Aorta (tissue), 5 donors: ENCODE measurements around the gene AP3B1. TPM values are rescaled to one million over a fixed set of nuclear protein-coding genes. Genes with fewer than 3 reads are reported as not detected.

Experiments
- ATAC-seq: fragments of 200-7000 bp; cut with Tn5 transposase; one replicate; pipeline ENCODE4 v1.9.1; 2022; ENCODE audit warnings: moderate library complexity; ENCODE audit not compliant: low FRiP score
- DNase-seq, 2 donors: peaks; one replicate each; pipeline ENCODE4 v3.0.0-alpha.2; 2020
- H3K27ac ChIP-seq, 2 donors: one replicate each; pipeline ENCODE4 v1.5.1; 2013; ENCODE audit warnings: low read length in 2 of 2, mild to moderate bottlenecking in 2 of 2, moderate library complexity in 2 of 2, control low read depth in 1 of 2, inconsistent platforms in 1 of 2, low read depth in 1 of 2
- H3K27me3 ChIP-seq, 2 donors: one replicate each; pipeline ENCODE4 v1.6.1; 2013; ENCODE audit warnings: control low read depth in 1 of 2, low read length in 1 of 2, mild to moderate bottlenecking in 1 of 2, moderate library complexity in 1 of 2; ENCODE audit not compliant: insufficient read depth in 2 of 2, control insufficient read depth in 1 of 2
- H3K36me3 ChIP-seq, 2 donors: one replicate each; pipeline ENCODE4 v1.6.1; 2013; ENCODE audit warnings: control low read depth in 1 of 2, low read length in 1 of 2, mild to moderate bottlenecking in 1 of 2; ENCODE audit not compliant: insufficient read depth in 2 of 2, control insufficient read depth in 1 of 2
- H3K4me1 ChIP-seq, 2 donors: one replicate each; pipeline ENCODE4 v1.6.1; 2013; ENCODE audit warnings: low read length in 2 of 2, control low read depth in 1 of 2, mild to moderate bottlenecking in 1 of 2, moderate library complexity in 1 of 2; ENCODE audit not compliant: insufficient read depth in 2 of 2, control insufficient read depth in 1 of 2
- H3K4me3 ChIP-seq, 2 donors: one replicate each; pipeline ENCODE4 v1.5.1; 2013; ENCODE audit warnings: low read length in 2 of 2, control low read depth in 1 of 2, mild to moderate bottlenecking in 1 of 2
- H3K9me3 ChIP-seq: one replicate; pipeline ENCODE4 v1.6.1; 2013; ENCODE audit warnings: mild to moderate bottlenecking, low read length; ENCODE audit not compliant: control insufficient read depth
- WGBS, 2 donors: extraction: QIAGEN DNeasy Blood & Tissue Kit; methylation state at CpG; one replicate each; pipeline ENCODE4 v1.1.7; 2013; 5-methylcytosine and 5-hydroxymethylcytosine counted together
- intact Hi-C, 2 donors: fragments of 100-400 bp; cut with DNase I; formaldehyde crosslinking; loops; one replicate each; pipeline versions ENCODE4 v1.14.2 to v1.15.0; 2022
- polyA plus RNA-seq, 2 donors: library from polyadenylated mRNA; stranded (reverse); fragments of 200-250 nt; gene quantifications; one replicate each; pipeline ENCODE4 v1.2.3, GENCODE V29; 2013
- total RNA-seq, 2 donors: library from RNA; stranded (reverse); fragmentation: NEBNext Ultra II Directional; extraction: Animal tissue kit (Norgen Biotek cat#: 25700); gene quantifications; one replicate each; pipeline ENCODE4 v1.2.1, GENCODE V29; 2021
- donor health status: healthy with polysubstance abuse.
- donor health status: Bipolar disorder and iron deficiency.
- donor health status: DM: no; HTN: no; CAD: no.
- donor health status: DM: no; HTN: no; CAD: no.
- donor health status: DM: yes; HTN: yes; CAD: no.

Gene AP3B1
- total and polyA plus RNA-seq, 4 donors, result 17.8 to 46.7 (median 37.1) TPM

DNA sequence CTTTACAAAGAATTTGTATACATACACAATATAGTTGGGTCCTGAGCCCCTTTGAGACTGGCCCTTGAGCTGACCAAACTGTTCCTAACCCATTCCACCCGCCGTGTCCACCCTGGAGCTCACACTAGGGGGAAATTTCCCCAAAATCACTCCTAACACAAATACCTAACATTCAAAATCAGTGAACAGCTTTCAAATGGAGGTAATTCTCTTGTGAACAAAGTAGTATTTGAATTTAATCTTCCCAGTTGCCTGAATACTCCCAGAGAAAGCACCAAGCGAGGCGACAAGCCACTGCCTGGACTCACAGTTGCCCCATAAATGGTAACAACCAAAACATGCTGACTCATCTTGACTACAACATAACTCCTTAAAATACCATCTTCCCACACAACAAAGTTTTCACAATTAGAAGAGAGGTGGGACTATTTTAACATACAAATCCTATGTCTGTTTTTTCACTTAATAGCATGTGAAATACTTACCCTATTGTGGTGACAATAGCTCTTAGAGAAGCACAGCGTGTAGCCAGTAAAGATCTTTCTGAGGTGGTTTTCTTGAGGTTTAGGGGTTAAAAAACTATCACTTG is 34.2 kb upstream of the AP3B1 start:
- intact Hi-C loops, result no loop called here
- Histone ChIP-seq H3K27me3 (no peaks in the 10 kb centered on the region), H3K9me3 (no peaks in the 10 kb centered on the region), H3K27ac (no peak overlapping the region), H3K4me3 (no peak overlapping the region), H3K36me3 (no peaks in the 10 kb centered on the region), H3K4me1 (no peaks in the 10 kb centered on the region)
- no peak for ATAC-seq
- 75 to 79% methylated on average over 5 of the region's 5 CpGs for WGBS, 2 donors
- DNase-seq, result no peak

DNA sequence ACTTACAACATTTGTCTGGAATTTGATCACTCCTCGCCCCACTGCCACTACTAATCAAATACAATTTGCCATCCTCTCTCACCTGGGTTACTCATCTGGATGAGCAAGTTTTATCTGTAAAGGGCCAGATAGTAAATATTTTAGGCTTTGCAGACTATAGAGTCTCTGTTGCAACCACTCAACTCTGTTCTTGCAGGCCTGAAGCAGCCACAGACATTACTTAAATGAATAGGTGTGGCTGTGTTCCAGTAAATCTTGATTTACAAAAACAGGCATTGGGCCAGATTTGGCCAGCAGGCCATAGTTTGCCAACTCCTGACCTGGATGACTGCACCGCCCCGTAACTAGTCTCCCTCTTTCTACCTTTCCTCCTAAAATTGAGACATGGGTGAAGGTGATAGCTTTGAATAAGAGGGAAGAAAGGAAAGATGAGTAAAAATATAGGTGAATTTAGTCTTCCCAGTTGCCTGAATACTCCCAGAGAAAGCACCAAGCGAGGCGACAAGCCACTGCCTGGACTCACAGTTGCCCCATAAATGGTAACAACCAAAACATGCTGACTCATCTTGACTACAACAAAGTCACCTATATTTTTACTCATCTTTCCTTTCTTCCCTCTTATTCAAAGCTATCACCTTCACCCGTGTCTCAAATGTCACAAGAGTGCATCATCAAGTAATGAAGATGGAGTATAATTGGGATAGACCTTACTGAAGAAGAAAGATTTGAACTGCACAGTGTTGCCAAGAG is 33.4 kb upstream of the AP3B1 start:
- no peak for ATAC-seq
- H3K9me3 ChIP-seq, result no peaks in the 10 kb centered on the region
- intact Hi-C loops, result no loop called here

DNA sequence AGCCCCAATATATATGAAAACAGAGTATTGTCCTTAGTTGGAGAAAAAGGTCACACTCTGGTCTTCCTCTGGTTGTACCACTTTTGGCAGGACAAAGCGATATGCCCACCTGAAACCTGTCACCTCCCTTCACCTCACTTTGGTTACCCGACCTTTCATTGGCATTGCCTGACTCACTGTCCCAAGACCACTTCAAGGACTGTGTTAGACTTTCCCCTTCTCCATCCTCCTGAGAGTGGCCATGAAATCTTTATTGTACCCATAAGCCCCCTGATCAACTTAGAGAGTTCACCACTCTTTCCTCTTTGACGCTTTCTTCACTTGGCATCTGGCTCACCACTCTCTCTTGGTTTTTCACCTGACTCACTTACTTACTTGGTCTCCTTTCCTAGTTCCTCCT is 32.4 kb upstream of the AP3B1 start:
- WGBS, 2 donors, result 96 to 100% methylated on average over 3 of the region's 3 CpGs
- Histone ChIP-seq H3K9me3 (no peaks in the 10 kb centered on the region), H3K27ac (no peak overlapping the region), H3K4me1 (no peaks in the 10 kb centered on the region), H3K36me3 (no peaks in the 10 kb centered on the region), H3K4me3 (no peak overlapping the region), H3K27me3 (no peaks in the 10 kb centered on the region)
- ATAC-seq (no peak), DNase-seq (no peak)
- intact Hi-C loops, result no loop called here

More for the DNA sequence above, 33.4 kb upstream of the AP3B1 start:
- H3K4me3 ChIP-seq, result no peak overlapping the region
- H3K36me3 ChIP-seq, result no peaks in the 10 kb centered on the region
- no peaks in the 10 kb centered on the region for H3K4me1 ChIP-seq
- WGBS, 2 donors, result 84 to 95% methylated on average over 6 of the region's 6 CpGs
- no peak overlapping the region for H3K27ac ChIP-seq
- no peak for DNase-seq
- no peaks in the 10 kb centered on the region for H3K27me3 ChIP-seq

DNA sequence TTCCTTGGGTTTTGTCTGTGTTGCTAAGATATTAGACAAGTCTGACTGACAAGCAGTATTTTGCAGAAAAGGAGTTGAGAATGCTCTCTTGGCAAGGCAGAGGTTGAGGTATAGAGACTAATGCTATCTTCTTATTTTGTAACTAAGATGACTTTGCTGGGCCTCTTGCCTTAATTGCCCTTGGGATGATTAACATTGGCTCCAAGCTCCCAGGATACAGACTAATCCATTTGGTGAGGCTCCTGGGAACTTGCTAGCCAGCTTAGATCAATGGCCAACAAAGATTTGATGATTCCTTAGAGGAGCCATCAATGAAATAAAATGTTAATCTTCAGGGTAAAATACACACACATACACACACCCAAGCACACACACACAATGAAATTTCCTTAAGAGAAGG is 28.7 kb upstream of the AP3B1 start:
- ATAC-seq, result no peak
- intact Hi-C loops, result no loop called here

DNA sequence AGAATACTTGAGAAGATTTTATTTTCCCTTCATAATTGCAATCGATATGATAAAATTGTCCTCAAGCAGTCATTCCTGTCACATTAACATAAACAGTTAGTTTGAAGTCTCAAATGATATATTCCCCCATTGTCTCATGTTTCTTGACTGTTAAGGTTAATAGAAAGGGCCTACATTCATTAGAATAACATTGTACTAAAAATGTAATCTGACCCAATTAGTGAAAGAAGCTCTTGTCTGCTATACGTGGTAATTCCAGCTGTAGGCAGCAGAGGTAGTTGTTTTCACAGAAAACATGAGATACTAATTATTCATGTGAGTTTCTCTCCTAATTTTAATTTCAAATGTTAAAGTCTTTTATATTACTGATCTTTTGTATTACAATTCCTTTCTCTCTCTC is 25.9 kb upstream of the AP3B1 start:
- WGBS, 2 donors, result 48 to 49% methylated on average over 2 of the region's 2 CpGs
- Histone ChIP-seq H3K9me3 (no peaks in the 10 kb centered on the region), H3K4me3 (no peak overlapping the region), H3K4me1 (no peaks in the 10 kb centered on the region), H3K27me3 (no peaks in the 10 kb centered on the region), H3K36me3 (no peaks in the 10 kb centered on the region), H3K27ac (no peak overlapping the region)
- ATAC-seq (no peak), DNase-seq (no peak)
- intact Hi-C loops, result no loop called here

More for the DNA sequence above, 28.7 kb upstream of the AP3B1 start:
- Histone ChIP-seq H3K27me3 (no peaks in the 10 kb centered on the region), H3K4me1 (no peaks in the 10 kb centered on the region), H3K36me3 (no peaks in the 10 kb centered on the region), H3K27ac (no peak overlapping the region), H3K9me3 (no peaks in the 10 kb centered on the region), H3K4me3 (no peak overlapping the region)
- DNase-seq, result no peak

DNA sequence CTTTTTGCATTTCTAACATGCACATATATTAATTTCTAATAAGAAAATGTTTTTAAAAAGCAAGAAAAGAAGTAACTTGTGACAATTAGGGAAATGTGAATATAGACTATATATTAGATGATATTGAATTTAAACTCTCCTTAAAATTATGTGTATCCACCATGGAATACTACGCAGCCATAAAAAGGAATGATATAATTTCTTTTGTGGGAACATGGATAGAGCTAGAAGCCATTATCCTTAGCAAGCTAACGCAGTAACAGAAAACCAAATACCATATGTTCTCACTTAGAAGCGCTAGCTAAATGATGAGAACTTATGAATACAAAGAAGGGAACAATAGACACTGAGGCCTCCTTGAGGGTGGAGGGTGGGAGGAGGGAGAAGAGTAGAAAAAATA is 23.8 kb upstream of the AP3B1 start:
- Histone ChIP-seq H3K4me1 (no peaks in the 10 kb centered on the region), H3K27ac (no peak overlapping the region), H3K36me3 (no peaks in the 10 kb centered on the region), H3K27me3 (no peaks in the 10 kb centered on the region), H3K4me3 (no peak overlapping the region), H3K9me3 (peaks cover 3% of the 10 kb centered on the region)
- WGBS, 2 donors, result 93 to 95% methylated on average over 3 of the region's 3 CpGs
- intact Hi-C loops, result no loop called here
- ATAC-seq (no peak), DNase-seq (no peak)

DNA sequence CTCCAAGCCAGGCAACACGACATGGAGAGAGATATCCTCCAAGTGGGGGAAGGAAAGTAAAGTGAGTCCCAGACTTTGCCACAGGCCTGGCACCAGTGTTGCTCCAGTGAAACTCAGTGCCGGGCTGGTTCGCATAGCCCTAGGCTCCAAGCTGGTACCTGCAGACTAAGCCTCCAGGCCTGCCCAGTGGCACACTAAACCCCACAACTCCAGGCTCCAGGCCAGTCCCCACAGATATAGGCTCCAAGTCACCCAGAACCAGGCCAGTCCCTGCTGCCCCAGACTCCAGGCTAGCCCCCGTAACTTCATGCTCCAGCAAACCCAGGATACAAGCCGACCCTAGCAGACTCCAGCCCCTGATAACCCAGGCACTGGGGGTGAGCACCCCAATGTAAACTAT is 23.0 kb upstream of the AP3B1 start:
- no peaks in the 10 kb centered on the region for H3K4me1 ChIP-seq
- no peak overlapping the region for H3K4me3 ChIP-seq
- H3K36me3 ChIP-seq, result no peaks in the 10 kb centered on the region
- H3K27me3 ChIP-seq, result no peaks in the 10 kb centered on the region
- WGBS, 2 donors, result 88% methylated on average over 5 of the region's 5 CpGs
- no peak overlapping the region for H3K27ac ChIP-seq
- no peak for DNase-seq
- peaks cover 3% of the 10 kb centered on the region for H3K9me3 ChIP-seq
- intact Hi-C loops, result no loop called here
- ATAC-seq, result no peak

DNA sequence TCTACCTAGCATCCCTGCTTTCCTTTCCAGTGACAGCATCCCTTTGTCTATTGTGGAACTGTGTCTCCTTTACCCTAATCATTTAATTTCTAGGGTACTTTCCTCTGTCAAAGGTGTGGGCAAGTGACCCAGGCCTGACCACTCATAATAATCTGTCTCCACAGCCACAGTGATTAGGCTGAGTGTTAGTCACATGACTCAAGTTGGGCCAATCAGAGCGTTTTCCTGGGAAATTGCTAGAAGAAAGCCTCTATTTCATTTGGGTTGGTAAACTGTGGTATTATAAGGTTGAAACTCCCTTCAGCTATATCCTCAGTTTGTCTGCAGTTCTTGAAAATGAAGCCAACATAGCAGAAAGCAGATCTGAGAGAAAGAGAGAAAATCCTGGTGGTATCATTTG is 14.2 kb upstream of the AP3B1 start:
- Histone ChIP-seq H3K27ac (no peak overlapping the region), H3K9me3 (no peaks in the 10 kb centered on the region), H3K27me3 (no peaks in the 10 kb centered on the region), H3K4me3 (no peak overlapping the region), H3K4me1 (no peaks in the 10 kb centered on the region), H3K36me3 (no peaks in the 10 kb centered on the region)
- intact Hi-C loops, result loop anchor here in 1 of 2 donors (10.0 kb wide), 1 partner anchor 666 kb away; no protein-coding TSS in a partner anchor
- ATAC-seq (no peak), DNase-seq (no peak)
- 97 to 99% methylated on average over 1 of the region's 1 CpG for WGBS, 2 donors

DNA sequence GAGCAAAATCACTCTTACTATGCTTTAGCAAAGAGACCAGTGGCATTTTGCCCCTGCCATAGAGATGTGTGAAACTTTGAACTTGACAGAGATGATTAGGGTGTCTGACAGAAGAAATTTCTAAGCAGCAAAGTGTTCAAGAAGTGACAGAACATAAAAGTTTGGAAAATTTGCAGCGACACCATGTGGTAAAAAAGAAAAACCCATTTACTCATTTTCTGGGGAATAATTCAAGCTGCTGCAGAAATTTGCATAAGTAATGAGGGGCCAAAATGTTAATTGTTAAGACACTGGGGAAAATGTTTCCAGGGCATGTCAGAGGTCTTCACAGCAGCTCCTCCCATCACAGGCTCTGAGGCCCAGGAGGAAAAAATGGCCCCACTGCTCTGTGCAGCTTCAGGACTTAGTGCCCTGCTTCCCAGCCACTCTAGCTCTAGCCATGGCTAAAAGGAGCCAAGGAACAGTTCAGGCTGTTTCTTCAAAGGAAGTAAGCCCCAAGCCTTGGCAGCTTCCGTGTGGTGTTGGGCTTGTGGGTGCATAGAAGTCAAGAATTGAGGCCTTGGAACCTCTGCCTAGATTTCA is 6.1 kb upstream of the AP3B1 start:
- H3K27me3 ChIP-seq, result no peaks in the 10 kb centered on the region
- ATAC-seq (no peak), DNase-seq (no peak)
- no peaks in the 10 kb centered on the region for H3K36me3 ChIP-seq
- H3K27ac ChIP-seq, result no peak overlapping the region
- no peaks in the 10 kb centered on the region for H3K4me1 ChIP-seq
- H3K4me3 ChIP-seq, result no peak overlapping the region
- H3K9me3 ChIP-seq, result no peaks in the 10 kb centered on the region
- WGBS, 2 donors, result 47% methylated on average over 2 of the region's 2 CpGs
- intact Hi-C loops, result loop anchor here in 1 of 2 donors (10.0 kb wide), 1 partner anchor 674 kb away; no protein-coding TSS in a partner anchor
